Fibroblast of mammary gland (primary cell): Measurements from ENCODE around the gene GPR151.

Experiments
- DNase-seq: peaks from one replicate; pipeline ENCODE4 v3.0.0-alpha.2; 2010; ENCODE audit warnings: low read depth
- H3K4me3 ChIP-seq: 2 replicates; pipeline ENCODE4 v1.5.1; 2011; ENCODE audit warnings: low read depth, mild to moderate bottlenecking, low read length, moderate library complexity; ENCODE audit not compliant: control insufficient read depth
- CTCF ChIP-seq: conservative IDR thresholded peaks from 2 replicates; pipeline ENCODE4 v1.5.1; 2011; ENCODE audit warnings: low read depth, low read length, inconsistent platforms; ENCODE audit not compliant: control insufficient read depth, insufficient read depth

GPR151 gene

GRCh38 chr5:146521403-146522106, 5.6 kb upstream of the GPR151 start:
- no peak for TF ChIP-seq CTCF
- DNase-seq: no peak

GRCh38 chr5:146520731-146521130, 4.7 kb upstream of the GPR151 start:
- H3K4me3 ChIP-seq: no peak overlapping the region

More at GRCh38 chr5:146521403-146522106, 5.6 kb upstream of the GPR151 start:
- H3K4me3 ChIP-seq: no peak overlapping the region

GRCh38 chr5:146519554-146519953, 3.6 kb upstream of the GPR151 start:
- no peak for DNase-seq
- TF ChIP-seq CTCF: no peak
- no peak overlapping the region for H3K4me3 ChIP-seq

More at GRCh38 chr5:146520731-146521130, 4.7 kb upstream of the GPR151 start:
- DNase-seq: no peak
- no peak for TF ChIP-seq CTCF

GRCh38 chr5:146515473-146516150, 378 bp downstream of the GPR151 start:
- no peak overlapping the region for H3K4me3 ChIP-seq
- no peak for DNase-seq
- no peak for TF ChIP-seq CTCF

GRCh38 chr5:146514575-146514974, 1.4 kb downstream of the GPR151 start:
- DNase-seq: no peak
- TF ChIP-seq CTCF: no peak
- no peak overlapping the region for H3K4me3 ChIP-seq

GRCh38 chr5:146513462-146513861, 2.5 kb downstream of the GPR151 start:
- no peak overlapping the region for H3K4me3 ChIP-seq
- TF ChIP-seq CTCF: no peak
- DNase-seq: no peak
